Smooth muscle cell (in vitro differentiated cells): ENCODE data around the gene MARVELD3. TPM values are rescaled to one million over a fixed set of nuclear protein-coding genes. Genes with fewer than 3 reads are reported as not detected.
A peak's percentile ranks its signal among the peaks of the same experiment; 100 is the strongest.

ENCODE experiments used
- DNase-seq: peaks from one replicate; lab custom pipeline; 2025; ENCODE audit not compliant: unreplicated experiment; lab: John Stamatoyannopoulos, UW
- H2AFZ ChIP-seq: fragments of 200-600 bp; sonication (generic); 2 replicates; pipeline ENCODE4 v1.6.0; 2016; ENCODE audit warnings: antibody characterized with exemption, low read depth, mild to moderate bottlenecking
- H3F3A ChIP-seq: fragments of 200-600 bp; sonication (generic); 2 replicates; pipeline ENCODE4 v1.6.0; 2017; ENCODE audit warnings: antibody characterized with exemption, low read depth
- H3K27ac ChIP-seq: fragments of 200-600 bp; sonication (generic); 2 replicates; pipeline ENCODE4 v1.5.1; 2016; ENCODE audit warnings: low read depth, mild to moderate bottlenecking
- H3K27me3 ChIP-seq: fragments of 200-600 bp; sonication (generic); 2 replicates; pipeline ENCODE4 v1.6.1; 2016; ENCODE audit warnings: low read depth, mild to moderate bottlenecking
- H3K36me3 ChIP-seq: fragments of 200-600 bp; sonication (generic); 2 replicates; pipeline ENCODE4 v1.5.1; 2016; ENCODE audit warnings: low read depth
- H3K4me1 ChIP-seq: fragments of 200-600 bp; sonication (generic); 2 replicates; pipeline ENCODE4 v1.5.1; 2016; ENCODE audit warnings: low read depth
- H3K4me2 ChIP-seq: fragments of 200-600 bp; sonication (generic); 2 replicates; pipeline ENCODE4 v1.6.0; 2016; ENCODE audit warnings: mild to moderate bottlenecking
- H3K4me3 ChIP-seq: fragments of 200-600 bp; sonication (generic); 2 replicates; pipeline ENCODE4 v1.5.1; 2016; ENCODE audit warnings: mild to moderate bottlenecking
- H3K79me2 ChIP-seq: fragments of 200-600 bp; sonication (generic); 2 replicates; pipeline ENCODE4 v1.6.0; 2016; ENCODE audit warnings: low read depth, mild to moderate bottlenecking
- H3K9ac ChIP-seq: fragments of 200-600 bp; sonication (generic); 2 replicates; pipeline ENCODE4 v1.6.0; 2016; ENCODE audit warnings: low read depth
- H3K9me3 ChIP-seq: fragments of 200-600 bp; sonication (generic); replicated peaks from 2 replicates; pipeline ENCODE4 v1.5.1; 2016; ENCODE audit warnings: low read depth
- H4K20me1 ChIP-seq: fragments of 200-600 bp; sonication (generic); 2 replicates; pipeline ENCODE4 v1.6.0; 2016; ENCODE audit warnings: low read depth
- CTCF ChIP-seq: fragments of 200-600 bp; sonication (generic); IDR thresholded peaks from 2 replicates; pipeline ENCODE4 v1.5.1; 2017; ENCODE audit warnings: borderline replicate concordance, mild to moderate bottlenecking, antibody characterized with exemption; ENCODE audit not compliant: insufficient read depth, poor library complexity, severe bottlenecking
- WGBS: methylation state at CpG from one replicate; pipeline ENCODE4 v1.1.7; 2016; ENCODE audit warnings: low lambda C conversion rate; 5-methylcytosine and 5-hydroxymethylcytosine counted together
- polyA plus RNA-seq: library from polyadenylated mRNA; unstranded; fragments of >200 nt; fragmentation: Nextera tagmentation; extraction: Ambion mirVana; gene quantifications from 2 replicates; pipeline ENCODE4 v1.2.1, GENCODE V29; 2016
- total RNA-seq: library from RNA; depleted of rRNA; stranded (reverse); fragments of >200 nt; gene quantifications from 2 replicates; pipeline ENCODE4 v1.2.3, GENCODE V29; 2014

Gene MARVELD3
- total and polyA plus RNA-seq, 2 experiments from 2014 or later, result 1.5 to 2.4 TPM

GRCh38 chr16:71623597-71623996 lies 2.4 kb upstream of the MARVELD3 start:
- peak overlapping the region; percentile 40 for H3K4me2 ChIP-seq
- 87% methylated on average over 3 of the region's 3 CpGs for WGBS

GRCh38 chr16:71625113-71625850 lies 702 bp upstream of the MARVELD3 start:
- peak overlapping the region; percentile 62 for H3K4me3 ChIP-seq
- H3F3A ChIP-seq, result no peaks in the 10 kb centered on the region
- no peak for TF ChIP-seq CTCF
- no peak overlapping the region for H3K9ac ChIP-seq
- no CpG with 5 or more reads among the region's 7 CpGs for WGBS
- H3K27ac ChIP-seq, result no peak overlapping the region
- no peaks in the 10 kb centered on the region for H3K36me3 ChIP-seq
- H3K79me2 ChIP-seq, result no peaks in the 10 kb centered on the region
- peaks cover 47% of the 10 kb centered on the region for H3K27me3 ChIP-seq
- H2AFZ ChIP-seq, result no peak overlapping the region
- no peak overlapping the region for H3K4me2 ChIP-seq
- H3K9me3 ChIP-seq, result no peaks in the 10 kb centered on the region
- DNase-seq, result no peak
- no peaks in the 10 kb centered on the region for H4K20me1 ChIP-seq
- H3K4me1 ChIP-seq, result no peaks in the 10 kb centered on the region

More at GRCh38 chr16:71623597-71623996, 2.4 kb upstream of the MARVELD3 start:
- H3K4me1 ChIP-seq, result no peaks in the 10 kb centered on the region
- TF ChIP-seq CTCF, result no peak
- H3K27ac ChIP-seq, result no peak overlapping the region
- no peaks in the 10 kb centered on the region for H3K9me3 ChIP-seq
- no peak for DNase-seq
- no peak overlapping the region for H3K9ac ChIP-seq
- H4K20me1 ChIP-seq, result no peaks in the 10 kb centered on the region
- H3K79me2 ChIP-seq, result no peaks in the 10 kb centered on the region
- H3K27me3 ChIP-seq, result peaks cover 46% of the 10 kb centered on the region
- H3K4me3 ChIP-seq, result no peak overlapping the region
- H3F3A ChIP-seq, result no peaks in the 10 kb centered on the region
- no peak overlapping the region for H2AFZ ChIP-seq
- H3K36me3 ChIP-seq, result no peaks in the 10 kb centered on the region

GRCh38 chr16:71626858-71627213 lies 852 bp downstream of the MARVELD3 start:
- Histone ChIP-seq H3K9ac (no peak overlapping the region), H3K4me3 (peak overlapping the region; percentile 62), H2AFZ (peak overlapping the region; percentile 65), H3K27ac (no peak overlapping the region), H3K36me3 (no peaks in the 10 kb centered on the region), H3K27me3 (peaks cover 47% of the 10 kb centered on the region), H3K4me1 (no peaks in the 10 kb centered on the region), H3K4me2 (peak overlapping the region; percentile 94), H4K20me1 (no peaks in the 10 kb centered on the region), H3F3A (no peaks in the 10 kb centered on the region), H3K79me2 (no peaks in the 10 kb centered on the region), H3K9me3 (no peaks in the 10 kb centered on the region)
- WGBS, result 8% methylated on average over 13 of the region's 13 CpGs
- no peak for DNase-seq
- TF ChIP-seq CTCF, result no peak

GRCh38 chr16:71627731-71628181 lies 1.8 kb downstream of the MARVELD3 start:
- no peaks in the 10 kb centered on the region for H3K79me2 ChIP-seq
- H3K4me1 ChIP-seq, result no peaks in the 10 kb centered on the region
- H3K27ac ChIP-seq, result no peak overlapping the region
- H3F3A ChIP-seq, result no peaks in the 10 kb centered on the region
- no peak for DNase-seq
- H3K27me3 ChIP-seq, result peaks cover 47% of the 10 kb centered on the region
- H3K4me2 ChIP-seq, result no peak overlapping the region
- H3K9me3 ChIP-seq, result no peaks in the 10 kb centered on the region
- H3K36me3 ChIP-seq, result no peaks in the 10 kb centered on the region
- no peak for TF ChIP-seq CTCF
- 79% methylated on average over 5 of the region's 7 CpGs for WGBS
- H3K4me3 ChIP-seq, result peak overlapping the region; percentile 62
- no peaks in the 10 kb centered on the region for H4K20me1 ChIP-seq
- no peak overlapping the region for H3K9ac ChIP-seq
- no peak overlapping the region for H2AFZ ChIP-seq
